Spleen (tissue), 7 donors: Measurements from ENCODE around the gene CFB.

Experiments used
- CTCF ChIP-seq, 11 experiments: fragments of 200-600 bp in 7 of 11; fragments of 450-650 bp in 4 of 11; sonication (generic) in 4 of 11; IDR thresholded peaks in 8 of 11; conservative IDR thresholded peaks in 3 of 11; 1 replicate in 7 of 11; 2 replicates in 4 of 11; pipeline versions ENCODE4 v1.4.0 to v1.8.0; 2016 to 2021; ENCODE audit warnings: antibody characterized with exemption in 11 of 11, inconsistent platforms in 4 of 11, mild to moderate bottlenecking in 1 of 11
- POLR2A ChIP-seq, 3 donors: fragments of 450-650 bp; IDR thresholded peaks; one replicate each; pipeline ENCODE4 v1.5.1; 2017; ENCODE audit warnings: antibody characterized with exemption in 3 of 3, mild to moderate bottlenecking in 1 of 3
- POLR2AphosphoS5 ChIP-seq, 3 donors: sonication (generic); formaldehyde crosslinking; IDR thresholded peaks; one replicate each; pipeline ENCODE4 v1.5.1; 2017; ENCODE audit warnings: antibody characterized with exemption in 3 of 3
- donor health status: DM: no; HTN: no; CAD: no; lungs with moderate emphysema.
- donor health status: DM: no; HTN: no; CAD: no.
- donor health status: DM: no; HTN: no; CAD: no.

GRCh38 chr6:31907158-31907813, 38.6 kb upstream of the CFB start:
- TF ChIP-seq CTCF (IDR thresholded peaks at IDR 0.05 in 8 of 11, conservative IDR thresholded peaks at IDR 0.05 in 3 of 11) (no peak), POLR2A (IDR thresholded peaks at IDR 0.05) (no peak), POLR2AphosphoS5 (IDR thresholded peaks at IDR 0.05) (no peak)
